ENCODE data around the gene RHOD. TPM values are rescaled to one million over a fixed set of nuclear protein-coding genes. Genes with fewer than 3 reads are reported as not detected.

The RHOD gene
- total and polyA plus RNA-seq, 2 of the 8 experiments (the other 6 are each of a cell fraction or from before 2014, with no cell fraction given), result 12.1 to 17.6 TPM

DNA sequence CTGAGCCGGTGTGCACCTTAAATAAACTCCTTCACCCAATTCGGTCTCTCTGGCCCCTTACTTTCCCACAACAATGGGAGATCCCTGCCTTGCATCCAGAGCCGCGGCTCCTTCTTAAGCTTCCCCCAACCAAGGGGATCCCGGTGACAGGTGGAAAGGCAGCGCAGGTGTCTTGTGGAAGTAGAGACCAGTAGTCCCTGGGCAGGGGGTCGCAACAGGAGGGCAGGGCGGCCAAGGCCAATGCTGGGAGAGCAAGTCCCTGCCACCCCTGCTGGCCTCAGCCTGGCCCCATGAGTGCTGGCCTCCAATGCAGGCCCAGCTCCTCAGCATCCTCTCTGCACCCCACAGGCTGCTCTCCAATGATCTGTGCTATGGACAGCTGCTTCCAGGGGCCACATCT lies 41.6 kb upstream of the RHOD start (continued):
- no peak for TF ChIP-seq MAX (IDR thresholded peaks at IDR 0.05)
- no peak for TF ChIP-seq TCF12 (IDR thresholded peaks at IDR 0.05; ENCODE audit: low read depth, low read length)
- TF ChIP-seq HDAC6 (IDR thresholded peaks at IDR 0.05; ENCODE audit: low read depth, low read length), result no peak

Measured in H1 (cell line).